SK-N-MC (cell line): ENCODE data around the gene FGD5.

Experiments
- EZH2 ChIP-seq: fragments of 200-600 bp; sonication (generic); IDR thresholded peaks from one replicate; pipeline ENCODE4 v1.6.1; 2017; ENCODE audit warnings: antibody characterized with exemption
- FOXP2 ChIP-seq: optimal IDR thresholded peaks from 2 replicates; pipeline ENCODE3; 2011; ENCODE audit warnings: mild to moderate bottlenecking, moderate library complexity; ENCODE audit not compliant: insufficient read depth; ENCODE audit errors: extremely low read length, control extremely low read depth
- POLR2AphosphoS5 ChIP-seq: IDR thresholded peaks from 2 replicates; pipeline ENCODE4 v1.6.1; 2012; ENCODE audit warnings: mild to moderate bottlenecking, low read depth, low read length, borderline replicate concordance

DNA sequence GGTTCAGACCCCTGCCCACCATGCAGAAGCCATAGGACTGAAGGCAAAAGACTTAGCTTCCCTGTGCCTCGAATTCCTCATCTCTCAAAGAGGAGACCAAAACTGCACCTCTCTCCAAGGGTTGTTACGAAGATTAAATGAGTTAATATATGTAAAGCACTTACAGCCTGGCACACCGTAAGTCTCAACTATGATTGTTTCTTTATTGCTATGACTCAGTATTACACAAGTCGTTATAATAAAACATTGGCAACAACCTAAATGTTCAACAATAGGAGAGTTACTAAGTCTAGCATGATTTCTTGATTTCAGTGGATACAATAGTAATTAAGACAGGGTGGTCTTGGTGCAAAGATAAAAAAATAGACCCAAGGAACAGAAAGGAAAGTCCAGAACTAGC, 19.6 kb upstream of the FGD5 start:
- no peak for TF ChIP-seq EZH2
- no peak for TF ChIP-seq POLR2AphosphoS5
- no peak for TF ChIP-seq FOXP2
